Prostate gland (tissue), 2 donors: ENCODE results near the gene JSRP1. TPM values are rescaled to one million over a fixed set of nuclear protein-coding genes. Genes with fewer than 3 reads are reported as not detected.

ENCODE experiments used
- DNase-seq: peaks from one replicate; pipeline ENCODE4 v3.0.0-alpha.2; 2019; ENCODE audit warnings: low spot score
- H3K27ac ChIP-seq, 2 donors: fragments of 200-600 bp; sonication (generic); 2 replicates each; pipeline ENCODE4 v1.5.1; 2017 to 2019
- H3K27me3 ChIP-seq: fragments of 200-600 bp; sonication (generic); replicated peaks from 2 replicates; pipeline ENCODE4 v1.5.1; 2019; ENCODE audit not compliant: insufficient read depth
- H3K36me3 ChIP-seq, 2 donors: fragments of 200-600 bp; sonication (generic); 1 replicate in 1 of 2; 2 replicates in 1 of 2; pipeline versions ENCODE4 v1.5.1 to v1.8.1; 2017 to 2019
- H3K4me1 ChIP-seq: fragments of 200-600 bp; sonication (generic); replicated peaks from 2 replicates; pipeline ENCODE4 v1.5.1; 2019
- H3K4me3 ChIP-seq, 2 donors: fragments of 200-600 bp; sonication (generic); 2 replicates each; pipeline ENCODE4 v1.5.1; 2017 to 2019
- H3K9me3 ChIP-seq: fragments of 200-600 bp; sonication (generic); 2 replicates; pipeline ENCODE4 v1.5.1; 2017
- CTCF ChIP-seq, 4 experiments: fragments of 200-600 bp in 2 of 4; fragments of 450-650 bp in 2 of 4; sonication (generic) in 2 of 4; IDR thresholded peaks; 1 replicate in 3 of 4; 2 replicates in 1 of 4; pipeline ENCODE4 v1.5.1; 2016 to 2019; ENCODE audit warnings: antibody characterized with exemption in 4 of 4, mild to moderate bottlenecking in 2 of 4, moderate library complexity in 2 of 4
- POLR2A ChIP-seq: fragments of 450-650 bp; IDR thresholded peaks from one replicate; pipeline ENCODE4 v1.6.1; 2016; ENCODE audit warnings: antibody characterized with exemption, mild to moderate bottlenecking
- POLR2AphosphoS5 ChIP-seq: sonication (generic); formaldehyde crosslinking; IDR thresholded peaks from one replicate; pipeline ENCODE4 v1.6.1; 2017; ENCODE audit warnings: antibody characterized with exemption
- WGBS: methylation state at CpG from one replicate; pipeline ENCODE4 v1.1.5; 2018; 5-methylcytosine and 5-hydroxymethylcytosine counted together
- intact Hi-C: fragments of 100-400 bp; cut with DNase I; formaldehyde crosslinking; loops from one replicate; pipeline ENCODE4 v1.14.2; 2022
- total RNA-seq, 2 donors: library from RNA; depleted of rRNA; stranded (reverse); fragments of >200 nt; gene quantifications; one replicate each; pipeline ENCODE4 v1.1.0, GENCODE V29; 2016

JSRP1 gene
- total RNA-seq, 2 donors from 2014 or later, result 0.96 TPM; not detected in 1

GRCh38 chr19:2270157-2270422 lies 13.9 kb upstream of the JSRP1 start:
- Histone ChIP-seq H3K4me3 (peak overlapping the region; percentile 100), H3K9me3 (no peaks in the 10 kb centered on the region), H3K27ac (peak overlapping the region; percentile 99), H3K27me3 (no peaks in the 10 kb centered on the region), H3K36me3 (peaks cover 0 to 5% of the 10 kb centered on the region in 2 donors), H3K4me1 (peaks cover 19% of the 10 kb centered on the region)
- under 1% methylated on average over 30 of the region's 30 CpGs for WGBS
- TF ChIP-seq POLR2A, result no peak
- no peak for TF ChIP-seq POLR2AphosphoS5
- no peak for TF ChIP-seq CTCF (IDR thresholded peaks at IDR 0.05)
- no peak for DNase-seq
- intact Hi-C loops, result loop anchor here (5.0 kb wide), 2 partner anchors 108 to 173 kb away; partner anchors contain the start of genes DOT1L, IZUMO4 and MOB3A

GRCh38 chr19:2269244-2270156 lies 13.3 kb upstream of the JSRP1 start:
- Histone ChIP-seq H3K9me3 (no peaks in the 10 kb centered on the region), H3K4me1 (peaks cover 19% of the 10 kb centered on the region), H3K27me3 (no peaks in the 10 kb centered on the region), H3K36me3 (peaks cover 0 to 5% of the 10 kb centered on the region in 2 donors), H3K27ac (peak overlapping the region; percentile 99), H3K4me3 (peak overlapping the region; percentile 100)
- TF ChIP-seq POLR2AphosphoS5 (peak; percentile 97), POLR2A (peak; percentile 100), CTCF (IDR thresholded peaks at IDR 0.05) (peak in 3 of 4 experiments; percentile 17 to 71 (median 53))
- WGBS, result under 1% methylated on average over 63 of the region's 103 CpGs
- DNase-seq, result peak; percentile 97
- intact Hi-C loops, result loop anchor here (5.0 kb wide), 2 partner anchors 107 to 172 kb away; partner anchors contain the start of genes DOT1L, IZUMO4 and MOB3A

GRCh38 chr19:2268861-2269243 lies 12.6 kb upstream of the JSRP1 start:
- peak overlapping the region; percentile 100 for H3K4me3 ChIP-seq
- no peaks in the 10 kb centered on the region for H3K27me3 ChIP-seq
- TF ChIP-seq CTCF (IDR thresholded peaks at IDR 0.05) (no peak), POLR2AphosphoS5 (no peak), POLR2A (no peak)
- H3K27ac ChIP-seq, result peak overlapping the region; percentile 76 to 99
- WGBS, result under 1% methylated on average over 19 of the region's 19 CpGs
- no peak for DNase-seq
- H3K4me1 ChIP-seq, result peaks cover 19% of the 10 kb centered on the region
- intact Hi-C loops, result no loop called here
- H3K36me3 ChIP-seq, result peaks cover 0 to 5% of the 10 kb centered on the region in 2 donors
- H3K9me3 ChIP-seq, result no peaks in the 10 kb centered on the region

- peaks cover 18% of the 10 kb centered on the region for H3K4me1 ChIP-seq
- peak overlapping the region; percentile 100 for H3K4me3 ChIP-seq
- DNase-seq, result no peak
- no peaks in the 10 kb centered on the region for H3K9me3 ChIP-seq
- H3K36me3 ChIP-seq, result peaks cover 0 to 5% of the 10 kb centered on the region in 2 donors
- peak overlapping the region in 1 of 2 donors; percentile 99 for H3K27ac ChIP-seq
- WGBS, result 78% methylated on average over 4 of the region's 4 CpGs
- intact Hi-C loops, result no loop called here
- H3K27me3 ChIP-seq, result no peaks in the 10 kb centered on the region
- no peak for TF ChIP-seq CTCF (IDR thresholded peaks at IDR 0.05)
- TF ChIP-seq POLR2AphosphoS5, result no peak
- no peak for TF ChIP-seq POLR2A
Measured at GRCh38 chr19:2268480-2268830, 12.2 kb upstream of the JSRP1 start.
